ENCODE results near the gene LRP2.

Gene LRP2

GRCh38 chr2:169106563-169107545 lies 255.5 kb downstream of the LRP2 start:
- no peak for TF ChIP-seq CTCF (conservative IDR thresholded peaks at IDR 0.05)
- H3K27ac ChIP-seq: no peak overlapping the region

GRCh38 chr2:169106134-169106533 lies 256.2 kb downstream of the LRP2 start:
- no peak for TF ChIP-seq CTCF (conservative IDR thresholded peaks at IDR 0.05)
- no peak overlapping the region for H3K27ac ChIP-seq

GRCh38 chr2:169105476-169105875 lies 256.9 kb downstream of the LRP2 start:
- H3K27ac ChIP-seq: no peak overlapping the region
- TF ChIP-seq CTCF (conservative IDR thresholded peaks at IDR 0.05): no peak

- no peak overlapping the region for H3K27ac ChIP-seq
- no peak for TF ChIP-seq CTCF (conservative IDR thresholded peaks at IDR 0.05)
These were observed 257.5 kb downstream of the LRP2 start for GRCh38 chr2:169104848-169105247.

GRCh38 chr2:169095621-169096105 lies 266.7 kb downstream of the LRP2 start:
- no peak for TF ChIP-seq CTCF (conservative IDR thresholded peaks at IDR 0.05)
- H3K27ac ChIP-seq: no peak overlapping the region

GRCh38 chr2:169094676-169095075 lies 267.7 kb downstream of the LRP2 start:
- no peak for TF ChIP-seq CTCF (conservative IDR thresholded peaks at IDR 0.05)
- no peak overlapping the region for H3K27ac ChIP-seq

GRCh38 chr2:169093535-169093934 lies 268.8 kb downstream of the LRP2 start:
- TF ChIP-seq CTCF (conservative IDR thresholded peaks at IDR 0.05): no peak
- H3K27ac ChIP-seq: no peak overlapping the region
